ENCODE results near the gene KCNB1.

The KCNB1 gene

GRCh38 chr20:49347156-49347555, 135.3 kb downstream of the KCNB1 start:
- DNase-seq: no peak

DNA sequence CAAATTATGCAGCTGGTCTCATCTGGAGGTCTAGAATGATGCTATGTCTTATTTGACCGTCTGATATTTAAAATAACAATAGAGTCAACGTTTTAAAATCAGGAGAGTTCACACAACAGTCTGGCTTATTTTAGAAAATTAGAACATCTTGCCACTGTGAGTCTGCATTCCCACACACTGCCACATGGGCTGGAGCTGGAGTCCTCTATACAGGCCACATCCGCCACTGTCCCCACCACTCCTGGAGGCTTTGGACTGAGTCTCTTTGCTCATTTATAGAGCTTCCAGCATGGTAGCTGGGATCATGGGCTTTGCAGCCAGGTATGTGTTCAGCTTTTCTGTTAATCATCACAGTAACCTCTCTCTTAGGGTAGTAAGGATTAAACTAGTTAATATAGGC, 135.8 kb downstream of the KCNB1 start:
- no peak for DNase-seq

DNA sequence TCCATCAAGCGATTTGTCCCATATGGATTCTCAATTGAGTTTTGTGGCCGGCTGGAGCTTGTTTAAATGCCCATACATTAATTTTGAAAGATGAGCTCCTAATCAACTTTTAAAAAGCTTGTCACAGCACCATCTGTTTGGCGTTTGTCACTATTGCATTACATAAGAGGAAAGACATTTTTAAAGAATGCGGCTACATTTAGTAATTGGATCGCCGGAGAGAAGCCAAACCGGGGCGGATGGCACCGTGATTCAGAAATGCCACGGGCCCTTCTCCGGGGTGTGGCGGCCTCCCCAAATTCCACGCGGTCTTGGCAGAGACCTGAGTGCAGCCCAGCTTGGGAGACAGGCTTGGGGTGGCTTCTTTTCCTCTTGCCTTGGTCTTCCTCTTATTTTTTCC, 136.9 kb downstream of the KCNB1 start:
- DNase-seq: peak; percentile 74

GRCh38 chr20:49344975-49345374, 137.5 kb downstream of the KCNB1 start:
- peak; percentile 68 for DNase-seq

DNA sequence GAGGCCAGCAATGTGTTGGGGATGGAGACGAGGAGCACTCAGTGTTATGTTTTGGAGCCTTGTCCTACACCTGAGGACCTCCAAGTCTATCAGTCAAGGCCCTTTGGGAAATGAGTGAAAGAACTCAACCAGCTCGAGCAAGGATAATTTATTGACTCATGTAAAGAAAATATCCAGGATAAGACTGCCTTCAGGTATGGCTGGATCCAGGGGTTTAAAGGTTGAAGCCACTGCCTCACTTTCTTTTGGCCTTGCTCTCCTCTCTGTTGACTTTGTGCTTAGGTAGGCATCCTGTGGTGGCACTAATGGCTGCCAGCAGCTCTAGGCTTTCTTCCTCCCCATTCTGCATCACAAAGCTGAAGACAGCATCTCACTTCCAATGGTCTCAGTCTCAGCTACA, 138.3 kb downstream of the KCNB1 start:
- no peak for DNase-seq

DNA sequence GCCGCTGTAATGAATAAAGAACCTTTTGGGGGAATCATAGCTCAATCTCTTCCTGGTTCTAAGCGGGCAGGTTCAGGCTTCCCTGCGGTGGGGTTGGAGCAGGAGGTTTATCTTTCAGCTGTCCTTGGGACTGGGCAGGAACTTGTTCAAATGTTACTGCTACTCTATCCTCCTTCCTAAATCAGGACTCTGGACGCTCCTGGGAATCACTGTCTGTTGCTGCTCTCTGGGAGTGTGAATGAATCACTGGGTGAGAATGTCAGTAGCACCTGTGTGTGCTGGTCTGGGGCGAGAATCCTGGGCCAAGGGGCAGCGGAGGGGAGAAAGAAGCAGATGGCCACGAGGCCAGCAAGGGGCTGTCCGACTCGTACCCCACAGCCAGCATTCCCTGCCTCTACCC, 139.2 kb downstream of the KCNB1 start:
- no peak for DNase-seq

- DNase-seq: no peak
Measured at GRCh38 chr20:49340161-49340966, 142.1 kb downstream of the KCNB1 start.

GRCh38 chr20:49339123-49339522, 143.3 kb downstream of the KCNB1 start:
- DNase-seq: no peak

- DNase-seq: peak; percentile 76
Measured at GRCh38 chr20:49338061-49338460, 144.4 kb downstream of the KCNB1 start.

GRCh38 chr20:49337357-49337756, 145.1 kb downstream of the KCNB1 start:
- DNase-seq: no peak

- no peak for DNase-seq
Measured at GRCh38 chr20:49336786-49337185, 145.7 kb downstream of the KCNB1 start.

DNA sequence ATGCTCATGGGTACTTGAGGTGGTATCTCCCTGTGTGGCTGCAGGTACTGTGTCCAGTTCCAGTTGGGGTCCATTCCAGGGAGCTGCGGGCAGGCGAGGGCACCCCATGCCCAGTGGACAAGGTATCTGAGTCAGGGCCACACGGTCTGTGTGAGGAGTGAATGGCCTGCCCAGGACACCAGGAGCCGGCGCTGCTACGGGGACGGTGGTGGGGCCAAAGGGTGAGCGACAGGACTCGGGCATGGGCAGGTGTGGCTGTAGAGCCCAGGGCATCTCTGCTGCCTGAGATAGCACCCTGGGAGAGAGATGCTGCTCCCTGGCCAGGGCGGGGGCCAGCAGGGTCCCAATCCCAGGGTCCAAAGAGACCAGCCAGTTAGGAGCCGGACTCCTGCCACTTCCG, 147.0 kb downstream of the KCNB1 start:
- DNase-seq: no peak

DNA sequence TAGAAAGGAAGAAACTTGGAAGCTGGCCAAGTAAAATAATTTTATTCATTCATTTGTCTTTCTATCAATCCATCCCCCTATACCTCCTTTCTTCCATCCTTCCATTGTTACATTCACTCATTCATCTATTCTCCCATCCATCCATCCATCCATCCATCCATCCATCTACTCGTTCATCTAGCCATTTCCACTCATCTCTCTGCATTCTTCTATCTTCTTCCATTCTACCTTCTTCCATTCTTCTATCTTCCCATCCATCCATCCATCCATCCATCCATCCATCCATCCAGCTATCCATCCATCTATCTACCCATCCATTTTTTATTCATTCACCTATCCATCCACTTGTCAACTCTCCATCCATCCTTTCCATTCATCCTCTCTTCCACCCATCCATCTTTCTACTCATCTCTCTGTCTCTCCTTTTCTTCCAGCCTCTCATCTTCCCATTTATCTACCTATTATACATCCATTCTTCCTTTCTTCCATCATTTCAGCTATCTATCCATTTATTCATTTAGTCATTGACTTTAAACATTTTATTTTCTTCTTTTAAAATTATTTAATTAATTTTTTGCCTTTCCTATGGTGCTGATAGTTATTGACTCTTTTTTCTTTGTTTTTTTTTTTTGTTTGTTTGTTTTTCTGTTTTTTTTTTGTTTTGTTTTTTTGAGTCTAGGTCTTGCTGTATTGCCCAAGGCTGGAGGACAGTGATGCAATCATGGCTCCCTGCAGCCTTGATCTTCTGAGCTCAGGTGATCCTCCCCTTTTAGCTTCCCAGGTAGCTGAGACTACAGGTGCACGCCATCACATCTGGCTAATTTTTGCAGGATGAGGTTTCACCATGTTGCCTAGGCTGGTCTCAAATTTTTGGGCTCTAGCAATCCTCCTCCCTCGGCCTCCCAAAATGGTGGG, 151.5 kb downstream of the KCNB1 start:
- no peak for DNase-seq

DNA sequence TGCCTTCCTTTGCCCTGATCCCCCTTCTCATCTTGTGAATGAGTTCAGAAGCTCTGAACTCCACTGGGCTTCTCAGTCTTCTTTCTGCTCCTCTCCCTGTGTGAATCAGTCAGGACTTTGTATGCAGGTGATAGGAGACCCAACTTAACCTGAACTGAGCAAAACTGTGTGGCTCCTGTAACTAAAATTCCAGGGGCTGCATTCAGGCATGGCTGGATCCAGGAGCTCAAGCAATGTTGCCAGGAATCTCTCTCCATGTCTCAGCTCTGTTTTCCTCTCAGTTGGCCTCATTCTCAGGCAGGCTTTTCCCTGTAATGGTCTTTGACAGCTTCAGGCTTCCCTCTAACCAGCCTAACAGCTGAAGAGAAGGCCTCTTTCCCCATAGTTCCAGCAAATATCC, 153.7 kb downstream of the KCNB1 start:
- DNase-seq: no peak

DNA sequence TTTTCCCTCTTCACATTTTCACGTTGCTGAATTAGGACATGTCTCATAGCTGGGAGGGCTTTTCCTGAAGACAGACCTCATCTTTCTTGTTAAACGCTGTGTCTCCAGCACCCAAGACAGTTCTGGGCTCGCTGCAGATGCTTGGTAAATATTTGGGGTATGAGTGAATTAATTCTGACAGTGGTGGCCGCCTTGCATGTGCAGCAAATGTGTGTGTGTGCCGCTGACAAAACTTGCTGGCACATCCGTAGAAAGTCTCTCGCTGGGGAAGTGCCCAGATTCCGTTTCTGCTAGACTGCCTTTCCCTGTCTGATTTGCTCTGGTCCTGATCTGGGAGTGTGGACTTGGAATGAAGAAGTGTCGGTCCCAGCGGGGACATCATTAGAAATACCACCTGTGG, 156.4 kb downstream of the KCNB1 start:
- no peak for DNase-seq

- DNase-seq: no peak
Measured at GRCh38 chr20:49324306-49324705, 158.2 kb downstream of the KCNB1 start.

DNA sequence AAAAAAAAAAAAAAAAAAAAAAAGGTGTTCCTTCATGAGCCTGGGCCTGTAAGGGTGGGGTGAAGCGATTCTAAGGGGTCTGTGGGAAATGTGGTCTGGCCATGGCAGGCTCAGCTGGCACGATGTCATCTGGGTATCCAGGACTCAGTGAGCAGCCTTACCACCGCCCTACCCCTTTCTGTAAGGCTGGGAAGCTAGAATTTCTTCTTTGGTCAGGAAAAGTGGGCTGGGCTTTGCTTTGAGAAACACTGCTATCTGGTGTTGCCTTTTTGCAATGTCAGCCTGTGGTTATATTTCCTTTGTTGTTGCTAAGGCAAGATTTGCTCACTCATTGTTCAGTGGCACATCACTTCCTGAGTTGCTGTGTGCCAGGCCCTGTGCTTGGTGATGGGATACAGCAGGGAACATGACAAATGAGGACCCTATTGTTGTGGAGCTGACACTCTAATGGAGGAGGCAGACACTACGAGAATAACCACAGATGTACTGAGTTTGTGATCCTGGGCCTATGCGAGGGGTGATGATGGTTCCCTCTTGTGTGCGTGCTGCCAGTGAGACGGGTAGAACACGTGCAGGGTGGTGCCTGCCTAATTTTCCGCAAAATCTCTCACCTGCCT, 158.7 kb downstream of the KCNB1 start:
- DNase-seq: no peak

DNA sequence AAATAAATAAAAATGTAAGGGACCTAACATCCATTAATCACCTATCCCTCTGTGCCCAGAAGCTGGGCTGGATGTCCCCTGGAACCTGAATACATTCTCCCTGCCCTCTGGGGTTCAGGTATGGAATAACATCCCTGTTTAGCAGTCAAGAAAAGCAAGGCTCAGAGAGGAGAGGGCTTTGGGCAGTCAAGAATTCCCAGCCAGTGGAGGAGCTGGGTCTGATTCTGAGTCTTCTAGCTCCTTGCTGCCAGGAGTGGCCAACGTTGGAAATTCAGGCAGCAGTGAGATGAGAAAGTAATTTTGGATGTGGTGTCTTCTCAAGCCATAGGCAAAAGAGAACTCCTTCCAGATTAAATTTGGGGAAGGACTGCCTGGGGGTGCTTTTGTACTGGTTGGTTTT, 162.0 kb downstream of the KCNB1 start:
- DNase-seq: no peak

- no peak for DNase-seq
Measured at GRCh38 chr20:49319208-49319809, 163.2 kb downstream of the KCNB1 start.

- no peak for DNase-seq
Measured at GRCh38 chr20:49318430-49319207, 163.8 kb downstream of the KCNB1 start.

DNA sequence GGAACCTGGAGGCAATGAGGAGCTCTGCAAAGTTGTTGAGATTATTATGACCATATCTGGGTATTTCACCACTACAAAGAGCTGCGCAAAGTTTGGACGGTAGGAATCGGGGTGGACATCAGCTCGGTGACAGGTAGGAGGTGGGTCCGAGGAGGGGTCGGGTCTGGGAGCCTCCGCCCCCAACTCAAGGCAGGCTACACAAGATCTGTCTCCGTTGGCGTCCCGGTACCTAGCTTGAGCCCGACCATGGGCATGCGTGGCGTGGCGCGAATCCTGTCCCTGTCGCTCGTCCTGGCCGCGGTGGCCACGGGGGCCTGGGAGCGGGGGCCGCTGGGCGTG, 164.4 kb downstream of the KCNB1 start:
- no peak for DNase-seq

DNA sequence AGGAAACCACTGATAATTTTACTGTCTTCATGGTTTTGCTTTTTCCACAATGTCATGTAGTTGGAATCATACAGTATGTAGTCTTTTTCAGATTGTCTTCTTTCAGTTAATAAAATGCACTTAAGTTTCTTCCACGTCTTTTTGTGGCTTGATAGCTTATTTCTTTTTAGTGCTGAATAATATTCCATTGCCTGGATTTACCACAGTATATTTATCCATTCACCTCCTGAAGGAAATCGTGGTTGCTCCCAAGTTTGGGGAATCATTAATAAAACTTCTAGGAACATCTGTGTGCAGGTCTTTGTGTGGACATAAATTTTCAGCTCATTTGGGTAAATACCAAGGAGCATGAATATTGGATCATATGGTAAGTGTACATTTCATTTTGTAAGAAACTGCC, 165.8 kb downstream of the KCNB1 start:
- no peak for DNase-seq

DNA sequence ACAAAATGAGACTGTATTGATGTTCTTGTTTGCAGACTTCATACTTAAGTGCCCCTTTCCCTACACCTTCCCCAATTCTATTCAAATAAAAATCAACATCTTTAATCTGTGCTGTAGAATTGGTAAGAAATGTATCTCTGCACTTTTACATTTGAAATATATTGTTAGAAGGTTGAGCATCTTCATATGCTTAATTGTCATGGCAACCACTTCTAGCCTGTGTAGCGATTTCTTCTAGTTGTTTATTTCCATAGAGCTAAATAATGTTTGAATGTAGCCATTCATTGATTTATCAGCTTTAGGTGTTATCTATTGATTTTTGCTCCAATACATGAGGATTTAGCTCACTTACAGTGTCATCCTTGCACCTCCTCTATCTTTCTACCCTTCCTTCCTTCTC, 166.9 kb downstream of the KCNB1 start:
- DNase-seq: no peak
